Measurements from ENCODE around the gene CCNJL. TPM values are rescaled to one million over a fixed set of nuclear protein-coding genes. Genes with fewer than 3 reads are reported as not detected.

Gene CCNJL
- total RNA-seq, 1 experiment from 2014 or later = 33.9 TPM

- Histone ChIP-seq H3K4me3 (peak overlapping the region; percentile 22; the same call in 1 of the 2 replicates), H3K27ac (peak overlapping the region; percentile 97), H3K9me3 (ENCODE audit: insufficient read depth, low read depth) (no peaks in the 10 kb centered on the region), H3K36me3 (ENCODE audit: low read depth) (no peaks in the 10 kb centered on the region), H3K27me3 (ENCODE audit: insufficient read depth, low read depth) (no peaks in the 10 kb centered on the region), H3K79me2 (ENCODE audit: low read depth) (0 out of 2 replicates have a peak, but pooled peaks cover 6% of the 10 kb centered on the region), H3F3A (ENCODE audit: insufficient read depth, low read depth) (peaks cover 24% of the 10 kb centered on the region), H4K20me1 (ENCODE audit: insufficient read depth) (no peaks in the 10 kb centered on the region), H3K4me1 (replicated peaks; ENCODE audit: insufficient read depth) (peaks cover 52% of the 10 kb centered on the region), H3K4me2 (peak overlapping the region; percentile 73), H2AFZ (peak overlapping the region; percentile 49; the same call in 1 of the 2 replicates), H3K9me2 (ENCODE audit: insufficient read depth) (no peaks in the 10 kb centered on the region)
- ChIA-PET CTCF (no interaction called here), POLR2A (ENCODE audit: unreplicated experiment) (interaction anchor here (0.5 to 0.6 kb wide), 2 partner anchors 27 to 74 kb away, joined by 4 to 9 read pairs; no protein-coding TSS in a partner anchor)
- intact Hi-C loops (cut with micrococcal nuclease; ENCODE audit: unreplicated experiment) = loop anchor here (1.0 to 2.0 kb wide), 2 partner anchors 29 to 55 kb away; no protein-coding TSS in a partner anchor
- peak; percentile 78 to 97 for DNase-seq
- no peak for TF ChIP-seq EZH2 (IDR thresholded peaks at IDR 0.05; ENCODE audit: low read depth)
- no peak for TF ChIP-seq CTCF (conservative IDR thresholded peaks at IDR 0.05)
- BruUV-seq (replicated peaks) = no TSS peak
Measured at GRCh38 chr5:160315968-160316367, 3.6 kb upstream of the CCNJL start.

GRCh38 chr5:160312960-160313727 is 780 bp upstream of the CCNJL start:
- ChIA-PET CTCF (interaction anchor here (1.1 kb wide), 1 partner anchor 30 kb away, joined by 3 read pairs; no protein-coding TSS in a partner anchor), POLR2A (ENCODE audit: unreplicated experiment) (interaction anchor here (0.5 to 0.6 kb wide), 2 partner anchors 24 to 147 kb away, joined by 5 to 7 read pairs; no protein-coding TSS in a partner anchor)
- Histone ChIP-seq H3K9me2 (ENCODE audit: insufficient read depth) (no peaks in the 10 kb centered on the region), H3K9me3 (ENCODE audit: insufficient read depth, low read depth) (no peaks in the 10 kb centered on the region), H3K27me3 (ENCODE audit: insufficient read depth, low read depth) (no peaks in the 10 kb centered on the region), H3K4me2 (peak overlapping the region; percentile 78), H3K79me2 (ENCODE audit: low read depth) (0 out of 2 replicates have a peak, but pooled peaks cover 12% of the 10 kb centered on the region), H3K4me3 (peak overlapping the region; percentile 78), H3F3A (ENCODE audit: insufficient read depth, low read depth) (peaks cover 29% of the 10 kb centered on the region), H3K4me1 (replicated peaks; ENCODE audit: insufficient read depth) (peaks cover 52% of the 10 kb centered on the region), H3K27ac (peak overlapping the region; percentile 60), H2AFZ (peak overlapping the region; percentile 88), H4K20me1 (ENCODE audit: insufficient read depth) (no peaks in the 10 kb centered on the region), H3K36me3 (ENCODE audit: low read depth) (peaks cover 6% of the 10 kb centered on the region; the same call in 1 of the 2 replicates)
- TSS peak; percentile 99 for BruUV-seq (replicated peaks)
- TF ChIP-seq CTCF (conservative IDR thresholded peaks at IDR 0.05) = no peak
- no peak for TF ChIP-seq EZH2 (IDR thresholded peaks at IDR 0.05; ENCODE audit: low read depth)
- intact Hi-C loops (cut with micrococcal nuclease; ENCODE audit: unreplicated experiment) = loop anchor here (1.0 to 2.0 kb wide), 4 partner anchors 14 to 68 kb away; no protein-coding TSS in a partner anchor
- no peak for DNase-seq

GRCh38 chr5:160311491-160312133 is 752 bp downstream of the CCNJL start:
- ChIA-PET CTCF (no interaction called here), POLR2A (ENCODE audit: unreplicated experiment) (no interaction called here)
- H3K9me2 ChIP-seq (ENCODE audit: insufficient read depth) = no peaks in the 10 kb centered on the region
- no peaks in the 10 kb centered on the region for H3K9me3 ChIP-seq (ENCODE audit: insufficient read depth, low read depth)
- DNase-seq = peak in 1 of 2 experiments; percentile 35
- intact Hi-C loops (cut with micrococcal nuclease; ENCODE audit: unreplicated experiment) = loop anchor here (1.0 to 2.0 kb wide), 4 partner anchors 15 to 67 kb away; no protein-coding TSS in a partner anchor
- 0 out of 2 replicates have a peak, but pooled peaks cover 12% of the 10 kb centered on the region for H3K79me2 ChIP-seq (ENCODE audit: low read depth)
- peaks cover 39% of the 10 kb centered on the region for H3K4me1 ChIP-seq (replicated peaks; ENCODE audit: insufficient read depth)
- no peaks in the 10 kb centered on the region for H4K20me1 ChIP-seq (ENCODE audit: insufficient read depth)
- H3K36me3 ChIP-seq (ENCODE audit: low read depth) = peaks cover 6% of the 10 kb centered on the region; the same call in 1 of the 2 replicates
- TF ChIP-seq EZH2 (IDR thresholded peaks at IDR 0.05; ENCODE audit: low read depth) (no peak), CTCF (conservative IDR thresholded peaks at IDR 0.05) (no peak)
- H3K27me3 ChIP-seq (ENCODE audit: insufficient read depth, low read depth) = no peaks in the 10 kb centered on the region
- H2AFZ ChIP-seq = peak overlapping the region; percentile 88
- peaks cover 26% of the 10 kb centered on the region for H3F3A ChIP-seq (ENCODE audit: insufficient read depth, low read depth)
- peak overlapping the region; percentile 78 for H3K4me3 ChIP-seq
- no peak overlapping the region for H3K27ac ChIP-seq
- H3K4me2 ChIP-seq = peak overlapping the region; percentile 78
- no TSS peak for BruUV-seq (replicated peaks)

Measured in PC-9 (cell line).